GM23248 (cell line): ENCODE data around the gene MVB12B. TPM values are rescaled to one million over a fixed set of nuclear protein-coding genes. Genes with fewer than 3 reads are reported as not detected.
"Not testable (repeated sequence)": the region's sequence is repeated elsewhere in the genome, so short reads cannot be mapped to it uniquely, and the experiment has no call there.

ENCODE experiments used
- DNase-seq: peaks from one replicate; pipeline ENCODE4 v3.0.0-alpha.2; 2015
- H2AFZ ChIP-seq: fragments of 200-600 bp; sonication (generic); 2 replicates; pipeline ENCODE4 v1.6.1; 2016; ENCODE audit warnings: antibody characterized with exemption
- H3F3A ChIP-seq: fragments of 200-600 bp; sonication (generic); 2 replicates; pipeline ENCODE4 v1.6.1; 2016; ENCODE audit warnings: mild to moderate bottlenecking, antibody characterized with exemption, mixed run types; ENCODE audit not compliant: insufficient read depth
- H3K27ac ChIP-seq: fragments of 200-600 bp; sonication (generic); 2 replicates; pipeline ENCODE4 v1.5.1; 2016; ENCODE audit warnings: mild to moderate bottlenecking
- H3K27me3 ChIP-seq: fragments of 200-600 bp; sonication (generic); replicated peaks from 2 replicates; pipeline ENCODE4 v1.6.1; 2016; ENCODE audit warnings: mild to moderate bottlenecking; ENCODE audit not compliant: insufficient read depth
- H3K36me3 ChIP-seq: fragments of 200-600 bp; sonication (generic); 2 replicates; pipeline ENCODE4 v1.6.1; 2016; ENCODE audit warnings: low read depth, mild to moderate bottlenecking
- H3K4me1 ChIP-seq: fragments of 200-600 bp; sonication (generic); 2 replicates; pipeline ENCODE4 v1.6.1; 2016; ENCODE audit warnings: mild to moderate bottlenecking; ENCODE audit not compliant: insufficient read depth
- H3K4me2 ChIP-seq: fragments of 200-600 bp; sonication (generic); one replicate; pipeline ENCODE4 v1.6.1; 2016; ENCODE audit warnings: mild to moderate bottlenecking; ENCODE audit not compliant: unreplicated experiment
- H3K4me3 ChIP-seq: fragments of 200-600 bp; sonication (generic); 2 replicates; pipeline ENCODE4 v1.5.1; 2016; ENCODE audit warnings: mild to moderate bottlenecking
- H3K79me2 ChIP-seq: fragments of 200-600 bp; sonication (generic); 2 replicates; pipeline ENCODE4 v1.6.1; 2016; ENCODE audit warnings: mild to moderate bottlenecking; ENCODE audit not compliant: insufficient read depth
- H3K9ac ChIP-seq: fragments of 200-600 bp; sonication (generic); 2 replicates; pipeline ENCODE4 v1.6.1; 2016; ENCODE audit warnings: mild to moderate bottlenecking
- H3K9me2 ChIP-seq: fragments of 200-600 bp; sonication (generic); 2 replicates; pipeline ENCODE4 v1.6.1; 2016; ENCODE audit warnings: mixed run types, mild to moderate bottlenecking, moderate library complexity; ENCODE audit not compliant: insufficient read depth
- H3K9me3 ChIP-seq: fragments of 200-600 bp; sonication (generic); one replicate; pipeline ENCODE4 v1.6.1; 2017; ENCODE audit warnings: low read depth
- H4K20me1 ChIP-seq: fragments of 200-600 bp; sonication (generic); 2 replicates; pipeline ENCODE4 v1.6.0; 2016; ENCODE audit not compliant: insufficient read depth
- EZH2 ChIP-seq: fragments of 200-600 bp; sonication (generic); IDR thresholded peaks from 2 replicates; pipeline ENCODE4 v1.6.1; 2018; ENCODE audit warnings: antibody characterized with exemption, mild to moderate bottlenecking; ENCODE audit not compliant: insufficient read depth, poor library complexity, severe bottlenecking
- EZH2phosphoT487 ChIP-seq: fragments of 200-600 bp; sonication (generic); IDR thresholded peaks from 2 replicates; pipeline ENCODE4 v1.6.1; 2018; ENCODE audit warnings: antibody characterized with exemption, moderate library complexity, mild to moderate bottlenecking, low read depth; ENCODE audit not compliant: insufficient read depth
- WGBS, 2 experiments: methylation state at CpG; one replicate each; pipeline ENCODE4 v1.1.6; 2015 to 2017; ENCODE audit warnings: low lambda C conversion rate in 2 of 2, low coverage in 1 of 2; ENCODE audit errors: missing lambda C conversion rate in 2 of 2; 5-methylcytosine and 5-hydroxymethylcytosine counted together
- in situ Hi-C: fragments of 300-500 bp; cut with MboI; formaldehyde crosslinking; loops from 2 replicates; pipeline ENCODE4 v1.15.0; 2020
- polyA plus RNA-seq: library from polyadenylated mRNA; unstranded; fragments of >200 nt; fragmentation: Nextera tagmentation; extraction: Ambion mirVana; gene quantifications from 2 replicates; pipeline ENCODE4 v1.2.1, GENCODE V29; 2016
- total RNA-seq: library from RNA; depleted of rRNA; stranded (reverse); fragments of >200 nt; shearing (Covaris generic); gene quantifications from 2 replicates; pipeline ENCODE4 v1.2.3, GENCODE V29; 2014

Gene MVB12B
- total and polyA plus RNA-seq, 2 experiments from 2014 or later = 2.4 to 5.5 TPM

DNA sequence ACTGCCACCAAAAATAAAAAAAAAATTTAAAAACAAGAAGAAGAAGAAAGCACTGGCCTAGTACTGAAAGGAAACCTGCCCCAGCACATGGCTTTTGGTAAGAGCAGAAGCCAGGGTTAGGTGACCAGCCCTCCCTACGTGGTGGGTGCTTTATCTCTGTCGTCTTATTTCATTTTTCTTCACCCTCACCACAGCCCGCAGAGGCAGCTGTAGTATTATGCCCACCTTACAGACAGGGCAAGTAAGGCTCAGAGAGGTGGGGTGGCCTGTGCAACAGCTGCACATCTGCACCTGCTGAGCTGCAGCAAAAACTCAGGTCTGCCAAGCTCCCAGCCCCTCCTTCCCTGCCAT lies 146.3 kb downstream of the MVB12B start:
- Histone ChIP-seq H3K9me3 (no peaks in the 10 kb centered on the region), H3K27me3 (no peaks in the 10 kb centered on the region), H2AFZ (no peak overlapping the region), H3K79me2 (no peaks in the 10 kb centered on the region), H3K4me2 (no peak overlapping the region), H3K36me3 (no peaks in the 10 kb centered on the region), H3F3A (peaks cover 53% of the 10 kb centered on the region), H3K27ac (no peak overlapping the region), H4K20me1 (no peaks in the 10 kb centered on the region), H3K9me2 (no peaks in the 10 kb centered on the region), H3K4me3 (no peak overlapping the region), H3K4me1 (peaks cover 53% of the 10 kb centered on the region), H3K9ac (no peak overlapping the region)
- no peak for DNase-seq
- 91% methylated on average over 3 of the region's 3 CpGs for WGBS, 2 experiments
- in situ Hi-C loops = loop anchor here (10.0 kb wide), 1 partner anchor 158 kb away; no protein-coding TSS in a partner anchor
- TF ChIP-seq EZH2phosphoT487 (no peak), EZH2 (no peak)

DNA sequence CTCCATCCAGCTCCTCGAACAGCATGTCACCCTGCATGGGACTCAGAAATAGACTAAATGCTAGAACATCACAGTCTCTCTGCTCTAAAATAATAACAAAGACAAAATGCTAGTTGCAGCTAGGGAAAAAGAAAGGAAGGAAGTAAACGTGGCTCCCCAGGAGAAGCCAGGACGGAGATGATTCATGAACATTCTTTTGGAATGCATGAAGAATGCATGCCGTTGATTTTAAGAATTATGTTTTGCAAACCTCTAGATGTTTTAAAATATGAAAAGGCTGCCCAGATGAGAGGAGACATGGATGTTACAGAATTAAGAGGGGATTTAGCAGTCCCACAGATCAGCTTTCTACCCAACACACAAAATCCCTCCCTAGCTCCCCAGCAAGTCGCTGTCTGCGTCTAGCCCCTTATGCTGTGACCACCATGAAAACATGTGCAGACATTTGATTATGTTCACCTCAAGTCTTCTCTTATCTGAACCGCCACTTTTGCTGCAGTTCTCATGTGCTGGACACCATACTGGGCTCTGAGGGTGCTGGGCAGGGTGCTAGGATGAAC lies 147.7 kb downstream of the MVB12B start:
- H3K9me3 ChIP-seq = no peaks in the 10 kb centered on the region
- H4K20me1 ChIP-seq = no peaks in the 10 kb centered on the region
- no peaks in the 10 kb centered on the region for H3K27me3 ChIP-seq
- H2AFZ ChIP-seq = 0 out of 2 replicates have a peak overlapping the region, but pooled peaks have one; percentile 9
- H3K4me1 ChIP-seq = peaks cover 53% of the 10 kb centered on the region
- peak overlapping the region; percentile 13; the same call in 1 of the 2 replicates for H3K4me3 ChIP-seq
- in situ Hi-C loops = loop anchor here (10.0 kb wide), 1 partner anchor 159 kb away; no protein-coding TSS in a partner anchor
- no peaks in the 10 kb centered on the region for H3K36me3 ChIP-seq
- H3K9me2 ChIP-seq = no peaks in the 10 kb centered on the region
- peaks cover 53% of the 10 kb centered on the region for H3F3A ChIP-seq
- H3K4me2 ChIP-seq = peak overlapping the region; percentile 64
- TF ChIP-seq EZH2phosphoT487 = no peak
- TF ChIP-seq EZH2 = no peak
- no peaks in the 10 kb centered on the region for H3K79me2 ChIP-seq
- H3K27ac ChIP-seq = peak overlapping the region; percentile 87
- DNase-seq = peak; percentile 83
- WGBS, 2 experiments = 37 to 39% methylated on average over 7 of the region's 7 CpGs
- H3K9ac ChIP-seq = peak overlapping the region; percentile 67

DNA sequence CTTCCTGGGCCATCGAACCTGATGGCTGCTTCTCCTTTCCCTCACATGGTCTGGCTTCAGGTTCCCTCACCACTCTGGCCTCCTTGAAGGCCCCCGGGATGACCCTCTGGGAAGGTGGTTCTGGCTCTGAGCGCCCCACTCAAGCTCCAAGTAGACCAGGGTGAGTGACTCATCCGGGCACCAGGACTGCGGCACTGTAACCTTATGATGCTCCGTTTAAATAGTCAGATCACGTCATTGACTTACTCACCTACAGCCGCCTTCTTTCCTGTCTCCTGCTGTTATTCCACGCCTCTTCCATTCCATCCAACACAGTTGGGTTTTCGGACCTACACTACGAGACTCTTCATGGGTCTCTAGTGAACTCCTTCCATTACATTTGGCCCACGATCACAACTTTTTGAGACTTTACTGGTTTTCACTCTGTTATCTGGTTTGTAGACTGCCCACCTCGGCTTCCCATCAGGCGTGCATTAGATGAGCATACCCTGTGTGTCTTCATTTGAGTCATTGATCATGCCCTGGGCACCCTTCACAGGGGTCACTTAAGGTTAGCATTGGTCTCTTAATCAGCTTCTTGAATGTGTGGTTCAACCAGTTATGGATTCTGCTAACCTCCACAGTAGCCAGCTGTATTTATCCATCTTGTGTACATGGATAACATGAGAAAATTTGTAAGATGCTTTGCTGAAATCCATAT lies 148.3 kb downstream of the MVB12B start:
- H3K9me3 ChIP-seq = no peaks in the 10 kb centered on the region
- TF ChIP-seq EZH2 = no peak
- no peak for TF ChIP-seq EZH2phosphoT487
- peak; percentile 95 for DNase-seq
- no peaks in the 10 kb centered on the region for H3K27me3 ChIP-seq
- no peaks in the 10 kb centered on the region for H3K9me2 ChIP-seq
- no peaks in the 10 kb centered on the region for H3K79me2 ChIP-seq
- WGBS, 2 experiments = 59 to 63% methylated on average over 14 of the region's 14 CpGs
- peak overlapping the region; percentile 13; the same call in 1 of the 2 replicates for H3K4me3 ChIP-seq
- H4K20me1 ChIP-seq = no peaks in the 10 kb centered on the region
- in situ Hi-C loops = loop anchor here (10.0 kb wide), 1 partner anchor 160 kb away; no protein-coding TSS in a partner anchor
- peak overlapping the region; percentile 87 for H3K27ac ChIP-seq
- H3F3A ChIP-seq = peaks cover 53% of the 10 kb centered on the region
- no peak overlapping the region for H2AFZ ChIP-seq
- no peaks in the 10 kb centered on the region for H3K36me3 ChIP-seq
- peak overlapping the region; percentile 64 for H3K4me2 ChIP-seq
- H3K4me1 ChIP-seq = peaks cover 53% of the 10 kb centered on the region
- H3K9ac ChIP-seq = peak overlapping the region; percentile 67

DNA sequence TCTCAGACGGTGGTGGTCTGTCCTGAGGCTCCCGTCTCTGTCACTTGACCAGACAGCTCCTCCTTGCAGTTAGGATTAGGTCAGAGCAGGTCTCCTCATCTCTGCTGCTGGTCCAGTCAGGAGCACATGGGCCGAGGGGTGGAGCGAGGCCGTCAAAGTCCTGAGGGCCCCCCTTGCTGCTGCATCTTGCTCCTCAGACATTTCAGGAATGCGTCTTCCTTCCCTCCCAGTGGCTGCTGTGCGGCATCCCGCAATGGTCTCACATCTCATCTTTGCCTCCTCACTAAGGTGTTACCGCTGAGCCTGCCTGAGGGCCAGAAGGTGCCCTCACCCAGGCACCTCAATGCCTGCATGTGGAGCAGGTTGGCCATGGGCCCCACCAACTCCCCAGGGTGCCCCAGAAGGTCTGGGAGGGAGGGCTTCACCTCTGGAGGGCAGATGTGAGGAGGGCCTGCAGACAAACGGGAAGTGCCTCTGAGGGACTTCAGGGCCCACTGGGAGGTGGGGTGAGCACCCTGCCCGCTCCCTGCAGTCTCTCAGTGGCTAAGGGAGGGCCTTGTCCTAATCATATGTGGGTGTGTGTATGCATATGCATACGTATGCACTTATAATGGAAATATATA lies 149.4 kb downstream of the MVB12B start:
- peaks cover 42% of the 10 kb centered on the region for H3K4me1 ChIP-seq
- in situ Hi-C loops = loop anchor here (10.0 kb wide), 1 partner anchor 161 kb away; no protein-coding TSS in a partner anchor
- no peak overlapping the region for H3K4me2 ChIP-seq
- H3K27me3 ChIP-seq = no peaks in the 10 kb centered on the region
- no peak overlapping the region for H2AFZ ChIP-seq
- DNase-seq = no peak
- WGBS, 2 experiments = 89 to 91% methylated on average over 12 of the region's 12 CpGs
- no peaks in the 10 kb centered on the region for H3K9me2 ChIP-seq
- no peaks in the 10 kb centered on the region for H3K9me3 ChIP-seq
- no peak overlapping the region for H3K4me3 ChIP-seq
- no peak overlapping the region for H3K9ac ChIP-seq
- peaks cover 45% of the 10 kb centered on the region for H3F3A ChIP-seq
- H4K20me1 ChIP-seq = no peaks in the 10 kb centered on the region
- H3K79me2 ChIP-seq = no peaks in the 10 kb centered on the region
- no peak for TF ChIP-seq EZH2
- no peak for TF ChIP-seq EZH2phosphoT487
- no peak overlapping the region; the same call in 1 of the 2 replicates for H3K27ac ChIP-seq
- no peaks in the 10 kb centered on the region for H3K36me3 ChIP-seq

DNA sequence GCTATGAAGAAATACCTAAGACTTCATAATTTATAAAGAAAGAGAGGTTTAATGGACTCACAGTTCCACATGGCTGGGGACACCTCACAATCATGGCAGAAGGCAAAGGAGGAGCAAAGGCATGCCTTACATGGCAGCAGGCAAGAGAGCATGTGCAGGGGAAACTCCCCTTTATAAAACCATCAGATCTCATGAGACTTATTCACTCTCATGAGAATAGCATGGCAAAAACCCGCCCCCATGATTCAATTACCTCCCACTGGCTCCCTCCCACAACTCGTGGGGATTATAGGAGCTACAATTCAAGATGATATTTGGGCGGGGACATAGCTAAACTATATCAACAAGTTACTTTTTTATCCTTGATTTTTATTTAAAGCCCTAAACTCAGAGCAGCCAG lies 150.8 kb downstream of the MVB12B start:
- 91 to 93% methylated on average over 3 of the region's 3 CpGs for WGBS, 2 experiments

More for the DNA sequence above, 150.8 kb downstream of the MVB12B start:
- H3K9ac ChIP-seq, DNase-seq, H3K9me2 ChIP-seq, H2AFZ ChIP-seq, H3K36me3 ChIP-seq, H4K20me1 ChIP-seq, H3K27me3 ChIP-seq, H3K27ac ChIP-seq, H3K9me3 ChIP-seq, H3K79me2 ChIP-seq, H3K4me2 ChIP-seq, H3K4me3 ChIP-seq: not testable (repeated sequence)
- in situ Hi-C loops = loop anchor here (10.0 kb wide), 1 partner anchor 163 kb away; no protein-coding TSS in a partner anchor
- Histone ChIP-seq H3K4me1 (peaks cover 28% of the 10 kb centered on the region), H3F3A (peaks cover 31% of the 10 kb centered on the region)
